SK-N-SH (cell line): ENCODE results near the gene POLD4.

Experiments used
- CTCF ChIP-seq: fragments of 200-600 bp; sonication (generic); IDR thresholded peaks from 2 replicates; pipeline ENCODE4 v1.6.1; 2017; ENCODE audit warnings: antibody characterized with exemption, mild to moderate bottlenecking, moderate library complexity
- POLR2AphosphoS5 ChIP-seq: IDR thresholded peaks from 2 replicates; pipeline ENCODE4 v1.6.1; 2012; ENCODE audit warnings: low read depth, low read length
- REST ChIP-seq: IDR thresholded peaks from 2 replicates; pipeline ENCODE4 v1.6.1; 2012; ENCODE audit warnings: mild to moderate bottlenecking, low read depth, low read length, moderate library complexity
- TAF1 ChIP-seq: IDR thresholded peaks from 2 replicates; pipeline ENCODE4 v1.6.1; 2012; ENCODE audit warnings: low read depth, mild to moderate bottlenecking, low read length, moderate library complexity, borderline replicate concordance
- USF2 ChIP-seq: fragments of 150-350 bp; IDR thresholded peaks from 2 replicates; pipeline ENCODE4 v1.6.1; 2017; ENCODE audit warnings: antibody characterized with exemption, low read length, low read depth, borderline replicate concordance

GRCh38 chr11:67379061-67380058 is 26.0 kb upstream of the POLD4 start:
- no peak for TF ChIP-seq TAF1
- TF ChIP-seq REST: no peak
- no peak for TF ChIP-seq CTCF
- no peak for TF ChIP-seq USF2
- TF ChIP-seq POLR2AphosphoS5: peak; percentile 54; the same call in 1 of the 2 replicates
